HCT116 (cell line): ENCODE data around the gene UGT1A6. TPM values are rescaled to one million over a fixed set of nuclear protein-coding genes. Genes with fewer than 3 reads are reported as not detected.

Source experiments
- ATAC-seq: fragments of 200-7000 bp; cut with Tn5 transposase; 2 replicates; pipeline ENCODE4 v1.9.1; 2020; ENCODE audit warnings: mild to moderate bottlenecking, moderate library complexity
- BruUV-seq: library from RNA; stranded (reverse); fragments of 400-500 nt; replicated peaks from 2 replicates; lab custom pipeline; 2021; lab: Mats Ljungman, UMichigan
- CTCF ChIA-PET: fragments of 300-600 bp; sonication (Branson Sonifier 250); formaldehyde crosslinking; loops from one replicate; lab custom pipeline; 2021; ENCODE audit warnings: antibody characterized with exemption; lab: Charles Lee
- POLR2A ChIA-PET: fragments of 300-600, 350-600 bp; sonication (Branson Sonifier 250); formaldehyde crosslinking; loops from one replicate; lab custom pipeline; 2021; ENCODE audit warnings: antibody characterized with exemption; lab: Charles Lee
- RAD21 ChIA-PET, 2 experiments: fragments of 300-600 bp; sonication (Branson Sonifier 250); formaldehyde crosslinking; loops; one replicate each; lab custom pipeline; 2023; ENCODE audit warnings: low total read pairs in 2 of 2; ENCODE audit not compliant: uncharacterized antibody in 2 of 2, unreplicated experiment in 2 of 2, low non-redundant PET in 1 of 2; lab: Charles Lee
- DNase-seq: peaks from one replicate; pipeline ENCODE4 v3.0.0-alpha.2; 2010; ENCODE audit warnings: low read depth, low spot score
- H2AFZ ChIP-seq: fragments of 200-600 bp; shearing (Covaris generic), sonication (generic); 2 replicates; pipeline ENCODE4 v1.6.1; 2017; ENCODE audit warnings: low read depth, mixed run types, mixed read lengths, antibody characterized with exemption, low read length; ENCODE audit not compliant: poor library complexity, severe bottlenecking
- H3K27ac ChIP-seq: 2 replicates; pipeline ENCODE4 v1.5.1; 2012; ENCODE audit warnings: low read depth, low read length
- H3K27me3 ChIP-seq: fragments of 200-600 bp; sonication (generic); 2 replicates; pipeline ENCODE4 v1.6.1; 2016; ENCODE audit warnings: mixed run types, low read length, mixed read lengths; ENCODE audit not compliant: insufficient read depth
- H3K36me3 ChIP-seq, 2 experiments: fragments of 200-500 bp in 1 of 2; fragments of 200-600 bp in 1 of 2; sonication (Bioruptor generic) in 1 of 2; sonication (generic) in 1 of 2; 2 replicates each; pipeline versions ENCODE4 v1.5.1 to v1.6.1; 2014 to 2016; ENCODE audit warnings: low read length in 2 of 2, inconsistent platforms in 1 of 2, mixed read lengths in 1 of 2, mixed run types in 1 of 2; ENCODE audit not compliant: insufficient read depth in 2 of 2, control insufficient read depth in 1 of 2
- H3K4me1 ChIP-seq, 2 experiments: fragments of 200-600 bp in 1 of 2; sonication (generic) in 1 of 2; 2 replicates each; pipeline versions ENCODE4 v1.5.1 to v1.6.1; 2012 to 2017; ENCODE audit warnings: low read length in 2 of 2, inconsistent platforms in 1 of 2, mild to moderate bottlenecking in 1 of 2, mixed read lengths in 1 of 2, mixed run types in 1 of 2, moderate library complexity in 1 of 2; ENCODE audit not compliant: insufficient read depth in 2 of 2, control insufficient read depth in 1 of 2
- H3K4me2 ChIP-seq: fragments of 200-600 bp; sonication (generic); 2 replicates; pipeline ENCODE4 v1.6.1; 2017; ENCODE audit warnings: mixed run types, low read length, mixed read lengths
- H3K4me3 ChIP-seq, 2 experiments: fragments of 200-600 bp in 1 of 2; sonication (generic) in 1 of 2; replicated peaks in 1 of 2; 2 replicates each; pipeline ENCODE4 v1.5.1; 2011 to 2016; ENCODE audit warnings: low read length in 2 of 2, control low read depth in 1 of 2, low read depth in 1 of 2, mild to moderate bottlenecking in 1 of 2, mixed read lengths in 1 of 2, mixed run types in 1 of 2
- H3K79me2 ChIP-seq: fragments of 200-600 bp; sonication (generic); 2 replicates; pipeline ENCODE4 v1.6.1; 2017; ENCODE audit warnings: mild to moderate bottlenecking, mixed run types, low read length, moderate library complexity, mixed read lengths; ENCODE audit not compliant: insufficient read depth
- H3K9ac ChIP-seq: fragments of 200-600 bp; sonication (generic); 2 replicates; pipeline ENCODE4 v1.6.1; 2016; ENCODE audit warnings: low read length, mixed read lengths
- H3K9me2 ChIP-seq: fragments of 200-600 bp; sonication (generic), shearing (Covaris generic); 2 replicates; pipeline ENCODE4 v1.6.1; 2017; ENCODE audit warnings: mixed run types, mild to moderate bottlenecking, moderate library complexity; ENCODE audit not compliant: insufficient read depth
- H3K9me3 ChIP-seq, 2 experiments: fragments of 200-500 bp in 1 of 2; fragments of 200-600 bp in 1 of 2; sonication (Bioruptor generic) in 1 of 2; sonication (generic) in 1 of 2; 2 replicates each; pipeline ENCODE4 v1.6.1; 2014 to 2017; ENCODE audit warnings: low read length in 2 of 2, mixed read lengths in 2 of 2, inconsistent platforms in 1 of 2, low read depth in 1 of 2, mild to moderate bottlenecking in 1 of 2, mixed run types in 1 of 2, moderate library complexity in 1 of 2; ENCODE audit not compliant: control insufficient read depth in 1 of 2, insufficient read depth in 1 of 2
- H4K20me1 ChIP-seq: fragments of 200-600 bp; sonication (generic), shearing (Covaris generic); 2 replicates; pipeline ENCODE4 v1.6.1; 2017; ENCODE audit warnings: mixed run types, mild to moderate bottlenecking, moderate library complexity; ENCODE audit not compliant: insufficient read depth
- CBX3 ChIP-seq: IDR thresholded peaks from 2 replicates; pipeline ENCODE4 v1.6.1; 2012; ENCODE audit warnings: low read depth
- EGR1 ChIP-seq: IDR thresholded peaks from 2 replicates; pipeline ENCODE4 v1.6.1; 2012; ENCODE audit warnings: low read depth
- EZH2 ChIP-seq: fragments of 200-600 bp; sonication (generic); IDR thresholded peaks from 2 replicates; pipeline ENCODE4 v1.6.1; 2017; ENCODE audit warnings: antibody characterized with exemption, mixed run types
- EZH2phosphoT487 ChIP-seq: fragments of 200-600 bp; IDR thresholded peaks from 2 replicates; pipeline ENCODE4 v1.6.1; 2018; ENCODE audit warnings: antibody characterized with exemption, borderline replicate concordance
- JUND ChIP-seq: IDR thresholded peaks from 2 replicates; pipeline ENCODE4 v1.6.1; 2012
- POLR2A ChIP-seq: IDR thresholded peaks from 2 replicates; pipeline ENCODE4 v1.7.0; 2011; ENCODE audit warnings: borderline replicate concordance; ENCODE audit not compliant: insufficient read depth, insufficient read length; ENCODE audit errors: extremely low read depth
- POLR2AphosphoS5 ChIP-seq: IDR thresholded peaks from 2 replicates; pipeline ENCODE4 v1.6.1; 2011; ENCODE audit warnings: mild to moderate bottlenecking, low read depth, low read length, moderate library complexity
- RAD21 ChIP-seq: IDR thresholded peaks from 2 replicates; pipeline ENCODE4 v1.6.1; 2012; ENCODE audit warnings: low read depth, mild to moderate bottlenecking
- SIN3A ChIP-seq: IDR thresholded peaks from 2 replicates; pipeline ENCODE4 v1.6.1; 2012; ENCODE audit warnings: low read depth
- SP1 ChIP-seq: IDR thresholded peaks from 2 replicates; pipeline ENCODE4 v1.6.1; 2012; ENCODE audit warnings: low read depth
- SRF ChIP-seq: IDR thresholded peaks from 2 replicates; pipeline ENCODE4 v1.6.1; 2012; ENCODE audit warnings: low read depth
- YY1 ChIP-seq: IDR thresholded peaks from 2 replicates; pipeline ENCODE4 v1.6.1; 2011; ENCODE audit warnings: low read length, low read depth, moderate library complexity, mild to moderate bottlenecking; ENCODE audit not compliant: insufficient replicate concordance; ENCODE audit errors: extremely low read depth
- ZFX ChIP-seq: fragments of 450-650 bp; IDR thresholded peaks from 2 replicates; pipeline ENCODE4 v1.6.1; 2017
- ZNF274 ChIP-seq: fragments of 200-500 bp; sonication (Bioruptor generic); IDR thresholded peaks from 2 replicates; pipeline ENCODE4 v1.6.1; 2014; ENCODE audit warnings: mild to moderate bottlenecking, low read depth, low read length, inconsistent platforms
- intact Hi-C: fragments of 100-400 bp; cut with micrococcal nuclease; formaldehyde crosslinking; loops from 2 replicates; pipeline ENCODE4 v1.10.0; 2022
- total RNA-seq: library from RNA; stranded (reverse); gene quantifications from one replicate; pipeline ENCODE4 v1.2.1, GENCODE V29; 2021; ENCODE audit not compliant: unreplicated experiment
- TF ChIP-seq, protein P1 (sequence below): IDR thresholded peaks from 2 replicates; pipeline ENCODE4 v1.6.1; 2011; ENCODE audit warnings: mild to moderate bottlenecking, low read length, moderate library complexity; ENCODE audit not compliant: insufficient replicate concordance; ENCODE audit errors: extremely low read depth
- TF ChIP-seq, protein P2 (sequence below): IDR thresholded peaks from 2 replicates; pipeline ENCODE4 v1.6.1; 2012
- TF ChIP-seq, protein P3 (sequence below): IDR thresholded peaks from 2 replicates; pipeline ENCODE4 v1.6.1; 2012; ENCODE audit warnings: low read depth
- TF ChIP-seq, protein P4 (sequence below): IDR thresholded peaks from 2 replicates; pipeline ENCODE4 v1.6.1; 2012

UGT1A6 gene
- total RNA-seq, 1 experiment from 2014 or later, result not detected

DNA sequence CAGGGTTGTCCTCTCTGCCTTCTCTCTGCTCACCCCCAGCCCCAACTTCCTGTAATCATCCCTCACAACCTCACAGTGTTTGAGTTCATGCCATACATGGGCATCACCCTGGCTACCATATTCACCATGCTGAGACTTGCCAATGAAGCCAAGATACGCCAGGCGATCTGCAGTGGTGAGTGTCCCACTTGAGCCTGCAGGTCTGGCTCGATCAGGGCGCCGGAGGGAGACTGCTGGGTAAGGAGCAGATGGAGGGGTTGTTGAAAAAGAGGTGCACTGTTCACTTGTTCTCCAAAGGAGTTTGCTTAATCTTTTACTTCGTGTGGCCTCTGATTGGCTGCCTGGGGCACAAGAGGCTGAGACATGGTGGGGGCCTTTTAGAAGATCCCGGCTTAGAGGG is 100.0 kb downstream of the UGT1A6 start:
- CTCF ChIA-PET, result no interaction called here
- DNase-seq, result no peak
- POLR2A ChIA-PET, result no interaction called here

More for the DNA sequence above, 100.0 kb downstream of the UGT1A6 start:
- ATAC-seq, result no peak
- TF ChIP-seq EGR1 (no peak), ZNF274 (no peak), YY1 (no peak), SP1 (no peak), RAD21 (no peak), JUND (no peak), SRF (no peak), ZFX (no peak), EZH2phosphoT487 (no peak), POLR2AphosphoS5 (no peak), CBX3 (no peak), POLR2A (no peak), SIN3A (no peak), EZH2 (no peak)
- TF ChIP-seq, protein P1, sequence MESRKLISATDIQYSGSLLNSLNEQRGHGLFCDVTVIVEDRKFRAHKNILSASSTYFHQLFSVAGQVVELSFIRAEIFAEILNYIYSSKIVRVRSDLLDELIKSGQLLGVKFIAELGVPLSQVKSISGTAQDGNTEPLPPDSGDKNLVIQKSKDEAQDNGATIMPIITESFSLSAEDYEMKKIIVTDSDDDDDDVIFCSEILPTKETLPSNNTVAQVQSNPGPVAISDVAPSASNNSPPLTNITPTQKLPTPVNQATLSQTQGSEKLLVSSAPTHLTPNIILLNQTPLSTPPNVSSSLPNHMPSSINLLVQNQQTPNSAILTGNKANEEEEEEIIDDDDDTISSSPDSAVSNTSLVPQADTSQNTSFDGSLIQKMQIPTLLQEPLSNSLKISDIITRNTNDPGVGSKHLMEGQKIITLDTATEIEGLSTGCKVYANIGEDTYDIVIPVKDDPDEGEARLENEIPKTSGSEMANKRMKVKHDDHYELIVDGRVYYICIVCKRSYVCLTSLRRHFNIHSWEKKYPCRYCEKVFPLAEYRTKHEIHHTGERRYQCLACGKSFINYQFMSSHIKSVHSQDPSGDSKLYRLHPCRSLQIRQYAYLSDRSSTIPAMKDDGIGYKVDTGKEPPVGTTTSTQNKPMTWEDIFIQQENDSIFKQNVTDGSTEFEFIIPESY, result no peak
- TF ChIP-seq, protein P2, sequence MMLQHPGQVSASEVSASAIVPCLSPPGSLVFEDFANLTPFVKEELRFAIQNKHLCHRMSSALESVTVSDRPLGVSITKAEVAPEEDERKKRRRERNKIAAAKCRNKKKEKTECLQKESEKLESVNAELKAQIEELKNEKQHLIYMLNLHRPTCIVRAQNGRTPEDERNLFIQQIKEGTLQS, result no peak
- TF ChIP-seq, protein P3, sequence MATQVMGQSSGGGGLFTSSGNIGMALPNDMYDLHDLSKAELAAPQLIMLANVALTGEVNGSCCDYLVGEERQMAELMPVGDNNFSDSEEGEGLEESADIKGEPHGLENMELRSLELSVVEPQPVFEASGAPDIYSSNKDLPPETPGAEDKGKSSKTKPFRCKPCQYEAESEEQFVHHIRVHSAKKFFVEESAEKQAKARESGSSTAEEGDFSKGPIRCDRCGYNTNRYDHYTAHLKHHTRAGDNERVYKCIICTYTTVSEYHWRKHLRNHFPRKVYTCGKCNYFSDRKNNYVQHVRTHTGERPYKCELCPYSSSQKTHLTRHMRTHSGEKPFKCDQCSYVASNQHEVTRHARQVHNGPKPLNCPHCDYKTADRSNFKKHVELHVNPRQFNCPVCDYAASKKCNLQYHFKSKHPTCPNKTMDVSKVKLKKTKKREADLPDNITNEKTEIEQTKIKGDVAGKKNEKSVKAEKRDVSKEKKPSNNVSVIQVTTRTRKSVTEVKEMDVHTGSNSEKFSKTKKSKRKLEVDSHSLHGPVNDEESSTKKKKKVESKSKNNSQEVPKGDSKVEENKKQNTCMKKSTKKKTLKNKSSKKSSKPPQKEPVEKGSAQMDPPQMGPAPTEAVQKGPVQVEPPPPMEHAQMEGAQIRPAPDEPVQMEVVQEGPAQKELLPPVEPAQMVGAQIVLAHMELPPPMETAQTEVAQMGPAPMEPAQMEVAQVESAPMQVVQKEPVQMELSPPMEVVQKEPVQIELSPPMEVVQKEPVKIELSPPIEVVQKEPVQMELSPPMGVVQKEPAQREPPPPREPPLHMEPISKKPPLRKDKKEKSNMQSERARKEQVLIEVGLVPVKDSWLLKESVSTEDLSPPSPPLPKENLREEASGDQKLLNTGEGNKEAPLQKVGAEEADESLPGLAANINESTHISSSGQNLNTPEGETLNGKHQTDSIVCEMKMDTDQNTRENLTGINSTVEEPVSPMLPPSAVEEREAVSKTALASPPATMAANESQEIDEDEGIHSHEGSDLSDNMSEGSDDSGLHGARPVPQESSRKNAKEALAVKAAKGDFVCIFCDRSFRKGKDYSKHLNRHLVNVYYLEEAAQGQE, result no peak
- TF ChIP-seq, protein P4, sequence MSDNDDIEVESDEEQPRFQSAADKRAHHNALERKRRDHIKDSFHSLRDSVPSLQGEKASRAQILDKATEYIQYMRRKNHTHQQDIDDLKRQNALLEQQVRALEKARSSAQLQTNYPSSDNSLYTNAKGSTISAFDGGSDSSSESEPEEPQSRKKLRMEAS, result no peak
- H3K4me2 ChIP-seq, result no peak overlapping the region
- no peak overlapping the region for H2AFZ ChIP-seq
- no peaks in the 10 kb centered on the region for H3K4me1 ChIP-seq
- no TSS peak for BruUV-seq
- H3K79me2 ChIP-seq, result no peaks in the 10 kb centered on the region
- no peak overlapping the region for H3K4me3 ChIP-seq
- H3K9me2 ChIP-seq, result no peaks in the 10 kb centered on the region
- no peak overlapping the region for H3K9ac ChIP-seq
- RAD21 ChIA-PET, result no interaction called here
- no peaks in the 10 kb centered on the region for H3K9me3 ChIP-seq
- intact Hi-C loops, result no loop called here
- no peaks in the 10 kb centered on the region for H3K27me3 ChIP-seq
- H3K27ac ChIP-seq, result no peak overlapping the region
- no peaks in the 10 kb centered on the region for H4K20me1 ChIP-seq
- H3K36me3 ChIP-seq, result no peaks in the 10 kb centered on the region
